NOMO-1 (cell line): ENCODE results near the gene NPHP1.
A peak's percentile ranks its signal among the peaks of the same experiment; 100 is the strongest.
"Not testable (repeated sequence)": the region's sequence is repeated elsewhere in the genome, so short reads cannot be mapped to it uniquely, and the experiment has no call there.

ENCODE experiments used
- DNase-seq, 2 experiments: peaks; one replicate each; lab custom pipeline; 2025; ENCODE audit not compliant: unreplicated experiment in 2 of 2; lab: John Stamatoyannopoulos, UW

Gene NPHP1

DNA sequence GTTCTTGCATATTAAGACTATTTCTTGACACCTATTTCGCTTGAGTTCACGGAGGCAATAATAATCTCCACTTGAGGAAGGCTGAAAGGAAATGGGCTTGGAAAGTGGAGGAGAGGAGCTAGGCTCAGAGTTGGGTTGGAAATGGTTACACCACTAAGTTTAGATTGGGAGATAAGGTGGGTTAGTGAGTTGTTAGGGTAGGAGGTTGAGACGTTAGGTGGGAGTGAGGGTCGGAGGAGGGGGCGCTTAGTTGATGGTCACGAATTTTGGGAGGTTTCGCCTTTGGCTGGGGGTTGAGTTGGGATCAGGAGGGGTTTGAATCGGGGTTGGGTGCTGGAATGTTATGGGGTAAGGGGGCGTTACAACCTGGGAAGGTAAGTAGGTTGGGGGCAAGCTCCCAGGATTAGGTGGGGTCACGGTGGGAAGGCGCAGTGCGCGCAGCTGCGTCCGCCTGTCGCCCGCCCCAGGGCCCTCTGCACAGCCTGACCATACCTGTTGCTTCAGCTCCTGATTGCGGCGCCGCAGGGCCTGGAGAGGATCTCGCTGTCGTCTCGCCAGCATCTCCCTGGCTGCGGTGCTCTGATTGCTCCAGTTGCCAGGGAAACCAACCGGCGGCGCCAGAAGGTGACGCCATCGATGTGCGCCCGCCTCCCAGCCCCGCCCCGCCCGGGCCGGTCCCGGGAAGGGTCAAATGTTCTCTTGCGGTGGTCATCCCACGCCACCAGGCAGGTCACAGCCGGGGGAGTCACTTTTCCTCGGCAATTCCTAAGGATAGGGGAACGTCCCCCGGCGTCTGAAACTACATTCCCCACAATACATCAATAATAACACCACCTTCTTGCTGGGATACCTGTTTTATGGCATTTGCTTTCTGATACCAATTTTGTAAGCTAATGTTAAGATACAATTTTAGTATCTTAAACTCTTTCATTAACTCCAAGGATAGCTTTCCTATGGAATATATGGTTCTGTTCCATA, at the start of gene NPHP1:
TSS of gene NPHP1 (minus strand) at position 606 of the 978 bp plus-strand sequence. CDS start at position 561, 45 bp downstream.
- DNase-seq, result peak; percentile 57 to 65

DNA sequence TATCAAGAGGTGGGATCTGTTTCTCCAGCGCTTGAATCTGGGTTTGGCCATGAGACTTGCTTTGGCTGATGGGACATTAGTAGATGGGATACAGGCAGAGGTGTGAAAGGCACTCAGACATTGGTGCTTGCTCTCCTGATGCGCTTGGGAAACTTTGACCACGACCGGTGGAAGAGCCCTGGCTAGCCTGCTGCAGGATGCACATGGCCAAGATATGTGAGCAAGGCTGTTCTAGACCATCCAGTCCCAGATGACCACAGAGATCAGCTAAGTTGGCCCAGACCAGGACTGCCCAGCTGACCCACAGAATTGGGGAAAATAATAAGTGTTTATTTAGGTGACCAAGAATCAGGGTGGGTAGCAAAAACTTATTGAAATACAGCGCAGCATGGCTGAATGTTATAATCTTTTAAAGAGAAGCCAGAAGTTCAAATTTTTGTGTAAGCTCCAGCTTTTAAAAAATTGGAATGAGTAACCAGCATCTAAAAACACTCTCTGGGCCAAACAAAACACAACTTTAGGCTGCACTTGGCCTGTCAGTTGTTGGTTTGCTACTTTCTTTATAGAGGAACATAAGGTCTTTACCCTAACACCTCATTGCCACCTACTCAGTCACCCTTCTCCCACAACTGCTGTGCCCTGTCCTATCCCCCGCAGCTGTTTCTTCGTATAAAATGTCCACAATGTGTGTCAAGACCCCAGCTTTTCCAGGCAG, 43.4 kb upstream of the NPHP1 start:
- not testable (repeated sequence) for DNase-seq

DNA sequence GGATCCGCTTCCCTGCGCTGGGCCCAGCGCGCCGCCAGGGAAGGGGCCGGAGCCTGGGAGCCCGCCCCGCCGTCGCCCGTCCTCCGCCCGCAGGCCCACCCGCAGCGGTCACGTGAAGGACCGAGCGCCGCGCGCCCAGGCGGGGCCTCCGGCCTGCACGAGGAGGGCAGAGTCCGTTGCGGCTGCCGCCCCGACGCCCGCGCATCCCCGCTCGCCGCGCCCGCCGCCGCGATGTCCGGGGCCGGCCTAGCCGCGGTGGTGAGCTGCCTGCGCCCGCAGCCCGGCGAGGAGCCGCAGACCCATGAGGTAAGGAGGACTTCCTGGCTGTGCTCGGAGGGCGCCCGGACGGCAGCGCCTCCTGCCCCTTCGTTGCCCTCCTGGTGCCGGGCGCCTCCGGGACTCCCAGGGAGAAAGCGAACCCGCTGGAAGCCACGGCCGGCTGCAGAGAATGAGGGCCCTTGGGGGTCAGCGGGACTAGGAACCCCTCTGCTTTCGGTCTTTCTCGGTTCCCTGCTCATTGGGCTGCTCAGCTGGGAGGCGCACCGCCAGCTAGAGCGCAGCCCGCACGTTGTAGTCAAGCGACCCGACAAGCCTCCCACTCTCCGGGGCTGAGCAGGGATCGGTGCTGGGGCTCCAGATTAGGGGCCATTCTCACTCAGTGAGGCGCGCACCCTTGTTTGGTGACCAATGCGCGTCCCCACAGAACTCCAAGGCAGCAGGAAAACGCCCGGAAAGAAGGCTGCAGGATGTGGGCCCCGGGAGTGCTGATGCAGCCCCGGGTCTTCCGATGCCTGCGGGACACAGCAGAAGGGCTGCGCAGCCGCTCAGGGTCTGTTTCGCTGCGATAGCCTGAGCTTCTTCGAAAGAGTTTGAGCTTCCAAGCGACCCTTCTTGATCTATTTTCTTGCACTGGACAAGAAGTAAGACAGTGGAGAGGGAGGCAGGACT, 40.9 kb upstream of the NPHP1 start:
- not testable (repeated sequence) for DNase-seq

DNA sequence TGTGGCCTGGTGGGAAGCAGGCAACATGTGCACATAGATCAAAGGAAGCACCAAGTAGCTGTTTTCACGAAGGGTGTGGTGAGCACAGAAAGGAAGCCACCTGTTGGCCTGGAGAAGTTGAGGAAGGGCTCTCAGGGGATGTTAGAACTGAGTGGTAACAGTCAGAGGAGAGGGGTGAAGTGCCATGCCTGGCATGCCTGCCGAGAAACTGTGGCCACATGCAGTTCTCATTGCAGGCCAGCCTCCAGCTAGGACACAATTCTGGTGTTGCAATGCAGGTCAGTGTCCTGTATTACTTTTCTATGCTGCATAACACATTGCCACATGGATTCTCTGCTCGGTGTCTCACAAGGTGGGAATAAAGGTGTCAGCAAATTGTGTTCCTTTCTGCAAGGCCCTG, 38.5 kb upstream of the NPHP1 start:
- not testable (repeated sequence) for DNase-seq

DNA sequence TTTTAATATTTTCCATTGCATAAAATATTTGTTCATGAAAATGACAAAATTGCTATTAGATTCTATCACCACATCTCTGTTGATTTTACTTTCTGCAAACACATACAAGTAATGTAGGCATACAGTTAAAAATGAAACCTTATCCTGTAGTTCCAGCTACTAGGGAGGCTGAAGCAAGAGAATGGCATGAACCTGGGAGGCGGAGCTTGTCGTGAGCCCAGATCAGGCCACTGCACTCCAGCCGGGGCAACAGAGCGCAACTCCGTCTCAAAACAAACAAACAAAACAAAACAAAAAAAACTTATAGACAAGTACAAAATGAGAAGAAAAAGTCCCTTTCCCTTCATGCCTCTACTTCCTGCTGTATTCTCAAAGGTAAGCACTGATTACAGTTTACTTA, 29.7 kb upstream of the NPHP1 start:
- DNase-seq, result not testable (repeated sequence)

DNA sequence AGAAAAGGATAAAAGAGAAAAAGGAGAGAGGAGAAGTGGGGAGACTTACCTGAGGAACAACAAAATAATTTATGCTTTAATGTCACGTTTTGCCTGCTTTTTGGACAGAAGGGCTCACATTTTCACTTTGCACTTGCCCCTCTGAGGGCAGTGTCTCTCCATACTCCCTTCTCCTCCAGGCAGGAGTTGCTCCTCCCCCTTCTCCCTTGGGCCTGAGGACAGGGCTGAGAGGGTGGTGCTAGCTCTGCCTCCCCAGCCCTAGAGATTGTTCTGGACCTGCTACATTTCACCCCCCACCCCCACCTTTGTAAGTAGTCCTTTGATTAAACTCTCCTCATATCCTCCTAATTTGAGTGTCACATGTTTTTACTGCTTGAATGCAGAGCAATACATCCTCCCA, 25.1 kb upstream of the NPHP1 start:
- not testable (repeated sequence) for DNase-seq

DNA sequence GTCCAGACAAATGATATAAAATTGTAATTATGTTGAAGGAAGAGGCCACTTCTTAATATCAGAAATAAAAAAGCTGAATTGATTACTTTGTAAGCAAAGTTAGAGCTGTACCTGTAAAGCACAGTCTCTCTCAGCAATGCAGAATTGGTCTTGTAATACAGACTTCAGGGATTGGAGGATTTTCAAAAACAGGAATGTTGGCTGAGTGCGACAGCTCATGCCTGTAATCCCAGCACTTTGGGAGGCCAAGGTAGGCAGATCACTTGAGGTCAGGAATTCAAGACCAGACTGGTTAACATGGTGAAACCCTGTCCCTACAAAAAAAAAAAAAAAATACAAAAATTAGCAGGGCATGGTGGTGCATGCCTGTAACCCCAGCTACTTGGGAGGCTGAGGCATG, 17.8 kb upstream of the NPHP1 start:
- not testable (repeated sequence) for DNase-seq

DNA sequence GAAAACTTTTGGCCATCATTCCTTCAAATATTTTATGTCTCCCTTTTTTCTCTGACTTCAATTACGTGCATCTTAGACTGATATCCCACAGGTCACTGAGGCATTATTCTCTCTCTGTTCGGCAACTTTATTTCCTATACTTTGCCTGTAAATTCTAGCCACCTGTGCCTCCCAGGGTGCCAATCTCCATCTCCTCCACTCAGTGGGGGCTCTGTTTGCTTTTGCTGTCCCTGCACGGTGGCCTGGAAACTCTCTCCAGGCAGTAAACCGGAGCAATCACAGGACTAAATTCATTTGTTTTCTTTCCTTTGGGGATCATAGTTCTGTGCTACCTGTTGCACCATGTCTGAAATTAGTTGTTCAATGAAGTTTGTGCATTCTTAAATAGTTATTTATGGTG, 17.1 kb upstream of the NPHP1 start:
- DNase-seq, result no peak

DNA sequence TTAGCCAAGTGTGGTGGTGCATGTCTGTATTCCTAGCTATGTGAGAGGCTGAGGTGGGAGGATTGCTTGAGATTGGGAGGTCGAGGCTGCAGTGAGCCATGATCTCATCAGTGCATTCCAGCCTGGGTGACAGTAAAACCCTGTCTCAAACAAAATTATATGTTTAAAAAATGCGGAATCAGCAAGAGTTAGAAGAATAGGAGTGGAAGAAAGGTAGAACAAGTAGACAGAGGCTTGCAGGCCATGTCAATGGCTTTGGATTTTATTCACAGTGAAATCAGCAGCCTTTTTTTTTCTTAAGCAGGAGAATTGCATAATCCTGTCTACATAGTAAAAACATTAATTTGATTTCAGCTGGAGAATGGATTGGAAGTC, 15.4 kb upstream of the NPHP1 start:
- DNase-seq, result no peak

DNA sequence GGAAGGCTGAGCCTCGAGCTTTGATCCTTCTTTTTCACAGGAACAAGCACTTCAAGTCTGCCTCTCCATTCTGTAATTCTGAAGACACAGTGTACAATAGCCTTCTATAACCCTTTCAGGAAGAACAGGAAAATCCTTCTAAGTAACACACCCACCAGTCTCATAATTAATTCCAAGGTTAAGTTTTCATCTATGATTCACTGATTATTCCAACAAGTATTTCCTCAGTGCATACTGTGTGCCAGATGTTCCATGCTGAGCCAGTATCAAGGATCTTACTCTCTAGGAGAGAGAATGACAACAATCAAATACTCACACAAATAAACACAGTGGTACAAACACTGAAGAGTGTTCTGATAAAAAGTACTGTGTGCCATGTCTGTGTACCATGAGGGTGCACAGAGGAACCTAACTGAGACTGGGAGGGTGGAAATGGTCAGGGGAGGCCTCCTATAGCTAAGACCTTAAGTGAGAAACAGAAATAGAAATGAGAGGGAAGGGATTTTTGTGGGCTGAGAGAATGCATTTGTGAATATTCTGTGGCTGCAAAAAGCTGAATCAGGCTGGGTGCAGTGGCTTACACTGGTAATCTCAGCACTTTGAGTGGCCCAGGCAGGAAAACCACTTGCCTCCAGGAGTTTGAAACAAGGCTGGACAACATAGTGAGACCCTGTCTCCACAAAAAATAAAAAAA, 14.8 kb upstream of the NPHP1 start:
- no peak for DNase-seq

DNA sequence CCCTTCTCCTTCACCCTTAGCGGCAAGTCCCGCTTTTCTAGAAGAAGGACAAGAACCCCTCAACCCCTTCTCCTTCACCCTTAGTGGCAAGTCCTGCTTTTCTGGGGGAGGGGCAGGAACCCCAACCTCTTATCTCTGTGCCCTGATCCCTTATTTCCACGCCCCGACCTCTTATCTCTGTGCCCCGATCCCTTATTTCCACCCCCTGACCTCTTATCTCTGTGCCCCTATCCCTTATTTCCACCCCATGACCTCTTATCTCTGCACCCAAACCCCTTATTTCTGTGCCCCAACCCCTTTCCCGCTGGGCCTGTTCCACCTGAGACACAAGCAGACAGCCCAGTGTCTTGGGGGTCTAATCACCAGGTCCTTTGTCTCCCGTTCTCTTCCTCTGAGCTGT, 14.1 kb upstream of the NPHP1 start:
- DNase-seq, result not testable (repeated sequence)

DNA sequence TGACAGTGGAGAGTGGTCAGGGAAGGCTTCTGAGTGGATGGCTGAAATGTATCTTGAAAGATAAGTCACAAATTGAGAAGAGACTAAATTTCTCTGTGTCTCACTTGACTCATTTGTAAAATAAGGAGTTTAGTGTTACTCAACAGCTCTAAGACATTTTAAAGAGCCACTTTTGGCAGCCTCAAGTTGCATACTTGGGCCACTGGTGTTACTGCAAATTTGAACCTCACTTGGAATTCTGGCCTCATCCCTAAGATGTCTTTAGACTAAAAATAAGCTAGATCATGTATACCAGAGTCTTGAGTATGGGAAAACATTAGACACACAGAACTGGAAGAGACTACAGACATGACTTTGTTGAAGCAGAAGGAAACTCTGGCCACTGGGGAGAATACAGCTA, 12.0 kb upstream of the NPHP1 start:
- no peak for DNase-seq

DNA sequence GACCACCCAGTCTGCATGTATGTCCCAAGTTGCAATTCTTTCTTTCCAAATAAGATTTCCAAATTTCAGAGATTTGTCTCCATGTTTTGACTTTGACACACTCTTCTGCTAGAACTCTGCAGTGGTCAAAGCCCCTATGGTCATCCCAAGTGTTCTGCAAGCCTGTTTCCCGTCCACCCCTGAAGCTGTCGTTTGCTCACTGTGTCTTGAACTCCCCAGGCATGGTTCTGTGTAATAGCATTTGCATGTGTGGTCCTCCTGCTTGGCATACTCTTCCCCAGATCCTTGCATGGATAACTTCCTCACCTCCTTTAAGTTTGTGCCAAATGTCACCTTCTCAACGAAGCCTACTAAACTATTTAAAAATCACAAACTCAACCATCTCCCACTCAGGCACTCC, 11.4 kb upstream of the NPHP1 start:
- DNase-seq, result no peak

DNA sequence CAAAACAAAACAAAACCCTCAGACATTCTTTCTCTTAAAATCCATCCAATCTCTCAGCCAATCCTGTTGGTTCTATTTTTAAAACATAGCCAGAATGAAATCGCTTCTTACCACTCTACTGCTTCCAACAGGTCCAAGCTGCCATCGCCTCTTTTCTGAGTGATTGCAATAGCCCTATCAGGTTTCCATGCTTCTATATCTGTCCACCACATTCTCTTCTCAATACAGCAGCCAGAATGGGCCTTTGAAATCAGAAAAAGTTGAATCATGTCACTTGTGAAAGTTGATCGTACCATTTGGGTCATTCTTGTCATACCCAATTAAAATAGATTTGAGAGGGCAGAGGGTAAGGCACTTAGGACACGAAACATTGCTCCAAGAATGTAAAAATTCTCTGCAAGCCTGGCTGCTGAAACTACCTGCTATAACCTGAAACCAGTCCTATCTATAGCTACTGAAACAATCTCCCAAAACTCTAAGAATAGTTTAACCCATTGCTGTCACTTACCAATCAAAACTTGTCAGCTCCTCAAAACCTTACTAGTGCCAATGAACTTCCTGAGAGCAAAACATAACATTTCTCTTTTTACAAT, 10.8 kb upstream of the NPHP1 start:
- DNase-seq, result no peak

DNA sequence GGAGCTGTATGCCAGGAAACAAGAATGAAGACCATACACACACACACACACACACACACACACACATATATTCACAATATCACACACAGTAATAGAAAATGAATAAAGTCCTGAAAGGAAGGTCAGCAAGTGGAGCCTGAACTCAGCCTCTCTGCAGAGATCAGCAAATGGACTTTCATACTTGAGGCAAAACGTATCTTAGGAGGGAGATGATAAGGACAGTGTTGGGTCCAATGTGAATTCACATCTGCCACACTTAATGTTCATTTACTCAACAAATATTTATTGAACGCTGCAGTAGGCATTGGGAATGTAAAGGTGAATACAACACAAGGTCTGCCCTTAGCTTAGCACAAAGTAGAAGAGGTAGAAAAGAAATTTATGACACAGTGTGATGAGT, 10.3 kb upstream of the NPHP1 start:
- DNase-seq, result no peak

DNA sequence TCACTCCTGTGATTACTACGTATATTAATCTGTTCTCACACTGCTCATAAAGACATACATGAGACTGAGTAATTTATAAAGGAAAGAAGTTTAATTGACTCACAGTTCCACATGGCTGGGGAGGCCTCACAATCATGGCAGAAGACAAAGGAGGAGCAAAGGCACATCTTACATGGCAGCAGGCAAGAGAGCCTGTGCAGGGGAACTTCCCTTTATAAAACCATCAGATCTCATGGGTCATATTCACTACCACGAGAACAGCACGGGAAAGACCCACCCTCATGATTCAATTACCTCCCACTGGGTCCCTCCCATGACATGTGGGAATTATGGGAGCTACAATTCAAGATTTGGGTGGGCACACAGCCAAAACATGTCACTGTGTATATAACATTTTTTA, 8.7 kb upstream of the NPHP1 start:
- DNase-seq, result not testable (repeated sequence)

DNA sequence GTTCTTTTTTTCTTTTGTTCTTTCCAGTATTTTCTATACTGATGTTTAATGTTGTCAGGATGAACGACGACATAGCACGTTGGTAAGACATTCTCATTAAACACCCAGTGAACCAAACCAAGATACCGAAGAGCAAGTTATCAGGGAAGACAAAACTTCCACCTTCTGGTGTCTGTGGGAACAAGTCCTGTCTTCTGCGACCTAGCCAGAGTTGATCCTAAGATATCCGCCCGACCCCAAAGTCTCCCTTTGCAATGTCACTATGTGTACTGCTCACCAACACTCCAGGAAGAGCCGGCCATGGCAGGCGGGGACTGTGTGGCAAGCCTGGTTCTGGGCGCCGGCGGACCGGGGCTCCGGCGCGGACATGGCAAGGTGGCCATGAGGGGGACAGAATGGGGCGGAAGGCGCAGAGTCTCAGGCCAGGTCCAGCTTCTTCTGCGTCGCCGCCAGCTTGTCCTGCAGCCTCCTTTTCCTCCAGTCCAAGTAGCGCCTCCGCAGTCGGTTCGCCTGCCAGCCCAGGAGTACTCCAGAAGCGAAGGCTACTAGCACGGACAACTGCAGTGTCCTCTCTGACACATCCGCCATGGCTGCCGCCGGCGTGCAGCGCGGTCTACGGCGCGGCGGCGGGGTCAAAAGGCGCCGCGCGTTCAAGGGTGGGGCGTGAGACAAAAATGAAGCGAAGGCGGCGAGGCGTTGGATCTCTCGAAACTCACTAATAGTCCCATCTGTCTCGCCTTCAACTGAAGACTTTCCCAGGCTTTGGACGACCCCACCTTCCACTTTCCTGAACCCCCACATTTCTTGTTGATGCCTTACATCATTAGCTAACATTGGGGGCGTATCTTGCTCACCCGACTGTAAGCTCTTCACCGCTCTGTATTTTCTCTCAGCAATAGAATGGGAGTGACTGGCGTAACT, 7.4 kb upstream of the NPHP1 start, which contains the start of gene MTLN:
TSS of gene MTLN (minus strand) at position 610 of the 921 bp plus-strand sequence. CDS start at position 588, 22 bp downstream.
- DNase-seq, result peak; percentile 60 to 70

DNA sequence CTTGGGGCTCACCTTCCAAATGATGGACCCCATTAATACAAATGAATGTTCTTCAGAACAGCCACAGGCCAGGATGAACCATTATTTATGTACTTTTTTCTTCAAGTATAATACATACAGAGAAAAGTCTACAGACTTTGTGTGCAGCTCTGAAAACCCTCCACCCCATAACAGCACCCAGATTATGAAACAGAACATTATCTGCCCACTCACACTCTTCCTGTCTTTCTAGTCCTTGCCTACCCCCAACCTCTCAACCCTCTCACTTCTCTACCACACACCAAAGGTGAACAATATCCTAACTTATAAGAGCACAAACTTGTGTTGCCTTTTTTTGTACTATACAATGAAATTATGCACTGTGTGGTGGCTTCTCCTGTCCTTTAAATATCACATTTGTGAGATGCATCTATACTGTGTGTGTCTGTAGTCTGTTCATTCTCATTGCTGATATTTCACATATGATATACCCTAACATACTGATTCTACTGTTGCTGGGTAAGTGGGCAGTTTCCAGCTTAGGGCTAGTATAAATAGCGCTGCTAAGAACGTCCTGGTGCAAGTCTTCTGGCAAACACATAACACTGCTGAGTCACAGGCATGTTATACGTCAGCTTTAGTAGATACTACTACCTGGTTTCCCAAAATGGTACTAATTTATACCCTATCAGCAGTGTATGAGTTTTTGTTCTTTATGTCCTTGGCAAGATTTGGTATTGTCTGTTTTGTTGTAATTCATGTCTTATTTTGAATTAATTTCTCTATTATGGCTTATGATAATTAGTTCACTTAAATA, 1.0 kb upstream of the NPHP1 start:
- no peak for DNase-seq
